ENCODE results near the gene CCDC106. TPM values are rescaled to one million over a fixed set of nuclear protein-coding genes. Genes with fewer than 3 reads are reported as not detected.
A peak's percentile ranks its signal among the peaks of the same experiment; 100 is the strongest.

Gene CCDC106
- total RNA-seq, 1 donor from 2014 or later: 12.2 TPM

GRCh38 chr19:55599468-55599841 lies 48.6 kb upstream of the CCDC106 start, which contains the start of gene FIZ1:
TSS of gene FIZ1 (minus strand) at chr19:55599517. CDS start at chr19:55597865, 1,652 bp downstream.
- Histone ChIP-seq H3K4me2 (ENCODE audit: low read length) (peak within 1 kb of the TSS; percentile 89), H3K27ac (ENCODE audit: low read depth, low read length) (peak within 1 kb of the TSS; percentile 96), H3K36me3 (ENCODE audit: insufficient read depth, low read length) (peaks cover 19% of the 10 kb centered on the region), H2AFZ (ENCODE audit: low read depth, low read length) (peak within 1 kb of the TSS; percentile 84), H4K20me1 (ENCODE audit: insufficient read depth, low read length) (no peaks in the 10 kb centered on the region), H3K79me2 (ENCODE audit: insufficient read depth, low read length) (peaks cover 12% of the 10 kb centered on the region), H3K4me1 (ENCODE audit: insufficient read depth, low read length) (peaks cover under 1% of the 10 kb centered on the region), H3K27me3 (ENCODE audit: insufficient read depth, low read length) (no peaks in the 10 kb centered on the region), H3K9ac (ENCODE audit: low read length) (peak within 1 kb of the TSS; percentile 96), H3K9me3 (ENCODE audit: insufficient read depth, low read depth, low read length) (no peaks in the 10 kb centered on the region), H3K4me3 (ENCODE audit: insufficient read depth, low read depth, low read length) (peak within 1 kb of the TSS; percentile 90)
- FAIRE-seq (no peak), DNase-seq (ENCODE audit: low read depth) (peak; percentile 95)
- Mint-ChIP-seq H3K4me3 (ENCODE audit: unreplicated experiment) (peak within 1 kb of the TSS; percentile 97), H3K27ac (ENCODE audit: unreplicated experiment) (peak within 1 kb of the TSS; percentile 99), H3K27me3 (ENCODE audit: low read depth, unreplicated experiment) (no peaks in the 10 kb centered on the region), H3K9me3 (ENCODE audit: unreplicated experiment) (peaks cover 8% of the 10 kb centered on the region), H3K36me3 (ENCODE audit: low read depth, unreplicated experiment) (peaks cover 24% of the 10 kb centered on the region), H3K4me1 (ENCODE audit: low read depth, unreplicated experiment) (peaks cover 4% of the 10 kb centered on the region)
- TF ChIP-seq CTCF (IDR thresholded peaks at IDR 0.05; ENCODE audit: insufficient read depth, low read depth, low read length) (no peak), EZH2 (IDR thresholded peaks at IDR 0.05; ENCODE audit: insufficient read depth, low read length) (no peak)

GRCh38 chr19:55599842-55600661 lies 48.0 kb upstream of the CCDC106 start, which contains the start of gene ZNF524:
TSS of gene ZNF524 (plus strand) at chr19:55600288. CDS start at chr19:55602113, 1,825 bp downstream.
- Histone ChIP-seq H2AFZ (ENCODE audit: low read depth, low read length) (peak within 1 kb of the TSS; percentile 84), H3K9me3 (ENCODE audit: insufficient read depth, low read depth, low read length) (no peaks in the 10 kb centered on the region), H3K4me3 (ENCODE audit: insufficient read depth, low read depth, low read length) (peak within 1 kb of the TSS; percentile 90), H3K79me2 (ENCODE audit: insufficient read depth, low read length) (peaks cover 12% of the 10 kb centered on the region), H3K27ac (ENCODE audit: low read depth, low read length) (peak within 1 kb of the TSS; percentile 96), H3K27me3 (ENCODE audit: insufficient read depth, low read length) (no peaks in the 10 kb centered on the region), H3K4me2 (ENCODE audit: low read length) (peak within 1 kb of the TSS; percentile 89), H4K20me1 (ENCODE audit: insufficient read depth, low read length) (no peaks in the 10 kb centered on the region), H3K4me1 (ENCODE audit: insufficient read depth, low read length) (peaks cover 5% of the 10 kb centered on the region), H3K9ac (ENCODE audit: low read length) (peak within 1 kb of the TSS; percentile 96), H3K36me3 (ENCODE audit: insufficient read depth, low read length) (peaks cover 14% of the 10 kb centered on the region)
- H3K27me3 Mint-ChIP-seq (ENCODE audit: low read depth, unreplicated experiment): no peaks in the 10 kb centered on the region
- peak; percentile 77 for DNase-seq (ENCODE audit: low read depth)
- peak within 1 kb of the TSS; percentile 97 for H3K4me3 Mint-ChIP-seq (ENCODE audit: unreplicated experiment)
- FAIRE-seq: no peak
- H3K36me3 Mint-ChIP-seq (ENCODE audit: low read depth, unreplicated experiment): peaks cover 21% of the 10 kb centered on the region
- no peak for TF ChIP-seq EZH2 (IDR thresholded peaks at IDR 0.05; ENCODE audit: insufficient read depth, low read length)
- no peak for TF ChIP-seq CTCF (IDR thresholded peaks at IDR 0.05; ENCODE audit: insufficient read depth, low read depth, low read length)
- H3K4me1 Mint-ChIP-seq (ENCODE audit: low read depth, unreplicated experiment): peaks cover 6% of the 10 kb centered on the region
- H3K9me3 Mint-ChIP-seq (ENCODE audit: unreplicated experiment): peaks cover 8% of the 10 kb centered on the region
- peak within 1 kb of the TSS; percentile 99 for H3K27ac Mint-ChIP-seq (ENCODE audit: unreplicated experiment)
